Neural progenitor cell (in vitro differentiated cells): Measurements from ENCODE around the gene NR4A3.

ENCODE experiments used
- CTCF ChIP-seq: fragments of 200-600 bp; sonication (generic); IDR thresholded peaks from 2 replicates; pipeline ENCODE4 v1.5.1; 2017; ENCODE audit warnings: antibody characterized with exemption, mild to moderate bottlenecking
- EZH2 ChIP-seq: fragments of 200-600 bp; sonication (generic); IDR thresholded peaks from 2 replicates; pipeline ENCODE4 v1.6.1; 2017; ENCODE audit warnings: antibody characterized with exemption, mild to moderate bottlenecking, moderate library complexity

GRCh38 chr9:99858087-99858486, 36.4 kb downstream of the NR4A3 start:
- TF ChIP-seq CTCF = no peak
- TF ChIP-seq EZH2 = no peak
